Vagina (tissue), 2 donors: ENCODE data around the gene CCDC34. TPM values are rescaled to one million over a fixed set of nuclear protein-coding genes. Genes with fewer than 3 reads are reported as not detected.
"Not testable (repeated sequence)": the region's sequence is repeated elsewhere in the genome, so short reads cannot be mapped to it uniquely, and the experiment has no call there.

Experiments used
- DNase-seq, 2 donors: peaks; one replicate each; pipeline ENCODE4 v3.0.0-alpha.2; 2017; ENCODE audit errors: extremely low spot score in 2 of 2
- H3K27ac ChIP-seq: fragments of 200-600 bp; sonication (generic); one replicate; pipeline ENCODE4 v1.5.1; 2019
- H3K27me3 ChIP-seq: fragments of 200-600 bp; sonication (generic); one replicate; pipeline ENCODE4 v1.5.1; 2019
- H3K36me3 ChIP-seq, 2 donors: fragments of 200-600 bp; sonication (generic); one replicate each; pipeline ENCODE4 v1.5.1; 2017 to 2019
- H3K4me1 ChIP-seq: fragments of 200-600 bp; sonication (generic); one replicate; pipeline ENCODE4 v1.5.1; 2019
- H3K4me3 ChIP-seq, 2 donors: fragments of 200-600 bp; sonication (generic); 1 replicate in 1 of 2; 2 replicates in 1 of 2; pipeline ENCODE4 v1.5.1; 2016 to 2019
- H3K9me3 ChIP-seq: fragments of 200-600 bp; sonication (generic); one replicate; pipeline ENCODE4 v1.5.1; 2019
- POLR2A ChIP-seq, 2 donors: fragments of 450-650 bp; IDR thresholded peaks; one replicate each; pipeline ENCODE4 v1.6.1; 2017; ENCODE audit warnings: antibody characterized with exemption in 2 of 2, mild to moderate bottlenecking in 2 of 2, moderate library complexity in 2 of 2
- POLR2AphosphoS5 ChIP-seq, 2 donors: sonication (generic); formaldehyde crosslinking; IDR thresholded peaks; one replicate each; pipeline ENCODE4 v1.9.0; 2017; ENCODE audit warnings: antibody characterized with exemption in 2 of 2, mild to moderate bottlenecking in 2 of 2, low read depth in 1 of 2; ENCODE audit not compliant: insufficient read depth in 1 of 2
- intact Hi-C: fragments of 100-400 bp; cut with DNase I; formaldehyde crosslinking; loops from one replicate; pipeline ENCODE4 v1.15.1; 2023
- total RNA-seq: library from RNA; depleted of rRNA; stranded (reverse); fragments of >200 nt; gene quantifications from one replicate; pipeline ENCODE4 v1.2.3, GENCODE V29; 2016
- TF ChIP-seq, protein P1 (sequence below), 3 experiments: fragments of 450-650 bp in 2 of 3; fragments of 200-600 bp in 1 of 3; sonication (generic) in 1 of 3; IDR thresholded peaks; one replicate each; pipeline ENCODE4 v1.5.1; 2017 to 2019; ENCODE audit warnings: antibody characterized with exemption in 3 of 3, mild to moderate bottlenecking in 2 of 3, moderate library complexity in 2 of 3

Gene CCDC34
- total RNA-seq, 1 donor from 2014 or later = 4.7 TPM

DNA sequence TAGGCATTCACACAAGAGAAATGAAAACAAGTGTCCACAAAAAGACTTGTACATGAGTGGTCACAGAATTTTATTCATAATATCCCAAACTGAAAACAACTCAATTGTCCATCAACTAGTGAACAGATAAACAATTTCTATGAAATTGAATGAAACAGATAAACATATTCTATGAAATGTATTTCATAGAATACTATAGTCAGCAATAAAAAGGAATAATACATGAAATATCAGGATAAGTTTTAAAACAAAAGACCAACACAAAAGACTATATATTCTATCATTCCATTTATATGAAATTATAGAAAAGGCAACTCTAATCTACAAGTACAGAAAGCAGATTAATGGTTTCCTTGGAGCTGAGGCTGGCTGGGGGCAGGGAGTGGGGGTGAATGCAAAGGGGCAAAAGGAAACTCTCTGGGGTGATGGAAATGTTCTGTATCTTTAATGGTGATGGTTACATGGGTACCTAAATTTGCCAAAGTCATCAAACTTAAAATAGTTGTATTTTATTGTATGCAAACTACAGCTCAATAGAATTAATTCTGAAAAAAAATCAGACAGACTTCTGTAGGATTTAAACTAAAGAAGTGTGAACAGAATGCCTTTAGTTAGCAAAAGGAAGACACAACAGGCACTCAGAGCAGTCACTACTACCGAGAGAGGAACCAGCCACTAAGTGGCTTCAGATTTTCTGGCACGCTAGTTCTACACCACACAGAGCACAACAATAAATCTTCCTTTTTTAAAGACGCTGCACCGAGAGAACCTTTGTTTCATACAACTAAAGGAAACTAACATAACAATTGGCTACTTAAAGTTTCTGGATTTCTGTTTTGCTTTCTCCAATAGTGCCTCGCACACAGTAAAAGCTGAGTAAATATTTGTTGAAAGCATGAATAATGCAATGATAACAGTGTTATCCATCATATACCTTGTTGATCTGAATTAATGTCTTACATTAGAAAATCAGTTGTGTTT lies 15.4 kb downstream of the CCDC34 start:
- H3K27ac ChIP-seq = no peak overlapping the region
- TF ChIP-seq, protein P1, sequence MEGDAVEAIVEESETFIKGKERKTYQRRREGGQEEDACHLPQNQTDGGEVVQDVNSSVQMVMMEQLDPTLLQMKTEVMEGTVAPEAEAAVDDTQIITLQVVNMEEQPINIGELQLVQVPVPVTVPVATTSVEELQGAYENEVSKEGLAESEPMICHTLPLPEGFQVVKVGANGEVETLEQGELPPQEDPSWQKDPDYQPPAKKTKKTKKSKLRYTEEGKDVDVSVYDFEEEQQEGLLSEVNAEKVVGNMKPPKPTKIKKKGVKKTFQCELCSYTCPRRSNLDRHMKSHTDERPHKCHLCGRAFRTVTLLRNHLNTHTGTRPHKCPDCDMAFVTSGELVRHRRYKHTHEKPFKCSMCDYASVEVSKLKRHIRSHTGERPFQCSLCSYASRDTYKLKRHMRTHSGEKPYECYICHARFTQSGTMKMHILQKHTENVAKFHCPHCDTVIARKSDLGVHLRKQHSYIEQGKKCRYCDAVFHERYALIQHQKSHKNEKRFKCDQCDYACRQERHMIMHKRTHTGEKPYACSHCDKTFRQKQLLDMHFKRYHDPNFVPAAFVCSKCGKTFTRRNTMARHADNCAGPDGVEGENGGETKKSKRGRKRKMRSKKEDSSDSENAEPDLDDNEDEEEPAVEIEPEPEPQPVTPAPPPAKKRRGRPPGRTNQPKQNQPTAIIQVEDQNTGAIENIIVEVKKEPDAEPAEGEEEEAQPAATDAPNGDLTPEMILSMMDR (IDR thresholded peaks at IDR 0.05) = no peak
- TF ChIP-seq POLR2A (IDR thresholded peaks at IDR 0.05) (no peak), POLR2AphosphoS5 (IDR thresholded peaks at IDR 0.05; ENCODE audit: insufficient read depth in 1 of 2, low read depth in 1 of 2) (no peak)
- H3K9me3 ChIP-seq = no peaks in the 10 kb centered on the region
- H3K27me3 ChIP-seq = no peaks in the 10 kb centered on the region
- no peaks in the 10 kb centered on the region for H3K36me3 ChIP-seq
- no peak overlapping the region for H3K4me3 ChIP-seq
- H3K4me1 ChIP-seq = no peaks in the 10 kb centered on the region
- DNase-seq = no peak
- intact Hi-C loops = no loop called here

DNA sequence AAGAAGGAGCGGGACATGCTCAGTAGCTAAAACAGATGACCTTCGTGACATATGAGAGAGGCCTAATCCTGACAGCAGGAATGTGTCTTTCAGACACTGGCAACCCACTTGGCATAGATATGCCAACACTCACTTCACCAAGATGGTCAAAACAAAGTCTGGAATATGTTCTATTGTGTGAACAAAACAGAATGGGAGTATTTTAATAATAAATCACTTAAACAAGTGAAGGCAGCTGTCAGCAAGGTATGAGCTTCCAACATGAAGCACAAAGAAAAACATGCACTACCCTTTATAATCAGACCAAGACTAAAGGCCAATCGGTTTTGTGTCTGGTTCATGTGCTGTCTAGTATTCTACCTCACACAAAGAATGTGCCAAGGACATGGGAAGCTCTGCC lies 23.1 kb downstream of the CCDC34 start:
- TF ChIP-seq POLR2AphosphoS5 (IDR thresholded peaks at IDR 0.05; ENCODE audit: insufficient read depth in 1 of 2, low read depth in 1 of 2) (no peak), POLR2A (IDR thresholded peaks at IDR 0.05) (no peak)
- TF ChIP-seq, protein P1 (IDR thresholded peaks at IDR 0.05) = no peak
- no peak overlapping the region for H3K27ac ChIP-seq
- intact Hi-C loops = no loop called here
- no peak overlapping the region for H3K4me3 ChIP-seq
- no peaks in the 10 kb centered on the region for H3K4me1 ChIP-seq
- DNase-seq = no peak
- H3K27me3 ChIP-seq = no peaks in the 10 kb centered on the region
- H3K36me3 ChIP-seq = no peaks in the 10 kb centered on the region
- H3K9me3 ChIP-seq = no peaks in the 10 kb centered on the region

DNA sequence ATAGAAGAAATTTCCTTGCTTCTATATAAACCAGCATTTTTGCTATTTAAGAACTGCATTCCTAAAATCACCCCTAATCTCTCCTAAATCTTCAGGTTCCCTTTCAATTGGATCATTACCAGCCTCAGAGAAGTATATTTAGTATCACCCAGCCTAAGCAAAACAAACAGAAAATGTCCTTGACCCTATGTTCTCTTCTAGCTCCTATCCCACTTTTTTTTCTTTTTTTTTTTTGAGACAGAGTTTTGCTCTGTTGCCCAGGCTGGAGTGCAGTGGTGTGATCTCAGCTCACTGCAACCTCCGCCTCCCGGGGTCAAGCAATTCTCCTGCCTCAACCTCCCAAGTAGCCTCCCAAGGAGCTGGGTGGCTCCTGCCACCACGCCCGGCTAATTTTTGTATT lies 28.3 kb downstream of the CCDC34 start:
- H3K36me3 ChIP-seq, H3K4me3 ChIP-seq, H3K27me3 ChIP-seq, H3K27ac ChIP-seq, intact Hi-C loops, H3K4me1 ChIP-seq, DNase-seq, H3K9me3 ChIP-seq: not testable (repeated sequence)

DNA sequence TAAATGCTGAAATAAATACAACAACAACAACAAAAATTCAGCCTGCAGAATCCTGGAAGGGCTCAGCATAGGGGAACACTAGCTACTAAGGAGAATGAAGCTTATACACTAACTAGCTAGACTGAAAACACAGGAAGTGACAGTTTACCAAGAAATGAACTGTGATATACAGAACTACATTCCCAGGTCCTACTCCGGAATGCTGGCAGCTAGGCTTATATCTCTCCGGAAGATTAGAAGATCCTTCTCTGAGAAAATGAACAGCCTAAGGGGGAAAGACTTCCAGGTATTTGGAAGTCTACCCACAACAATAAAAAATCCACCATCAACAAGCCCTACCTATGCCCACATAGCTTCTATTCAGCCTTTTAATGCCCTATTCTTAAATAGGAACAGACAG lies 31.0 kb downstream of the CCDC34 start:
- H3K4me1 ChIP-seq = no peaks in the 10 kb centered on the region
- no peaks in the 10 kb centered on the region for H3K36me3 ChIP-seq
- TF ChIP-seq POLR2AphosphoS5 (IDR thresholded peaks at IDR 0.05; ENCODE audit: insufficient read depth in 1 of 2, low read depth in 1 of 2) = no peak
- TF ChIP-seq, protein P1 (IDR thresholded peaks at IDR 0.05) = no peak
- TF ChIP-seq POLR2A (IDR thresholded peaks at IDR 0.05) = no peak
- H3K4me3 ChIP-seq = no peak overlapping the region
- intact Hi-C loops = no loop called here
- H3K27ac ChIP-seq = no peak overlapping the region
- no peaks in the 10 kb centered on the region for H3K9me3 ChIP-seq
- no peak for DNase-seq
- no peaks in the 10 kb centered on the region for H3K27me3 ChIP-seq

DNA sequence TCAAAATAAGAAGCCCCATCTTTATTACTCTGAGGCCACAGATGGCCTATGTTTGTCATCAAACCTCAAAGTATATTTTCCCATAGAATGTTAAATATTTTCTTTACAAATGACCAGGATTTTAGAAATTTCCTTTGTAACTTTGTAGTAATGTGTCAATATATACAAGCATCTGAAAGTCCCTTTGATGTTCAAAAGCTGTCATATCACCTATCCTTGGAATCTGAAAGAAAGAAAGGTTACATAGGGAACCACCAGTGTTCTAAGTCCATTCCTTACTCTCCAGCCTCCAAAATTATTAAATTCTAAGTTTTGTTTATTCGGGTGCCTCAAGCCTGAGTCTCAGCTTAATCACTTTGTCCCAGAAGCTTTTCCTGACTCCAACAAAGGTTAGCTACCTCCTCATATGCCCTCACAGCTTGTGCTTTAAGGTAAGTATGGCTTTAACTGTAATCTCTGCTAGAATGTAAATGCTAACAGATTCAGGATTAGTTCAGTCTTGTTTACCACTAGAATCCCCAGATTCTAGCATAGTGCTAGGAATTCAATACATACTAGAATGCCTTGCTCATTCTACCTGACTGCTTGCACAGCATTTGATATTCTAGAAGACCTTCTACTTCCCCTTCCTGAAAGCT lies 32.3 kb downstream of the CCDC34 start:
- intact Hi-C loops = no loop called here
- Histone ChIP-seq H3K36me3 (no peaks in the 10 kb centered on the region), H3K4me1 (no peaks in the 10 kb centered on the region), H3K27me3 (no peaks in the 10 kb centered on the region), H3K27ac (no peak overlapping the region), H3K4me3 (no peak overlapping the region), H3K9me3 (no peaks in the 10 kb centered on the region)
- TF ChIP-seq POLR2A (IDR thresholded peaks at IDR 0.05) (no peak), POLR2AphosphoS5 (IDR thresholded peaks at IDR 0.05; ENCODE audit: insufficient read depth in 1 of 2, low read depth in 1 of 2) (no peak)
- TF ChIP-seq, protein P1 (IDR thresholded peaks at IDR 0.05) = no peak
- no peak for DNase-seq
